ENCODE data around the gene SYNGAP1. TPM values are rescaled to one million over a fixed set of nuclear protein-coding genes. Genes with fewer than 3 reads are reported as not detected.
"Not testable (repeated sequence)": the region's sequence is repeated elsewhere in the genome, so short reads cannot be mapped to it uniquely, and the experiment has no call there.

The SYNGAP1 gene
- total RNA-seq (2014; rRNA removed) = 1.9 and 2.9 TPM in 2 replicates
- percentile 63 among the genes with signal in this experiment for Bru-seq, nascent RNA
- BruChase-seq, experiment 1, labeled RNA remaining after a 6-hour chase = percentile 78 among the genes with signal in this experiment
- percentile 69 among the genes with signal in this experiment for BruChase-seq, experiment 2, labeled RNA remaining after a 2-hour chase
- long read RNA-seq, partial matches to known transcripts = 0 of 4 reads
- long read RNA-seq, other reads (novel, unspliced or antisense) = 4 of 4 reads

- Histone ChIP-seq H3K9ac (ENCODE audit: low read length) (no peak within 1 kb of the TSS), H3K9me2 (replicated peaks; ENCODE audit: low read length) (no peaks in the 10 kb centered on the region), H3K27me3 (ENCODE audit: low read length) (no peaks in the 10 kb centered on the region), H3K4me1 (ENCODE audit: insufficient read depth, low read length) (peaks cover 30% of the 10 kb centered on the region), H3K4me3 (ENCODE audit: low read length) (no peak within 1 kb of the TSS), H3K36me3 (ENCODE audit: low read depth, low read length) (peaks cover 8% of the 10 kb centered on the region; the same call in 1 of the 2 replicates), H2AFZ (ENCODE audit: low read length) (no peak within 1 kb of the TSS), H3K4me2 (ENCODE audit: low read length) (peak within 1 kb of the TSS; percentile 42), H3K79me2 (ENCODE audit: low read length) (peaks cover 27% of the 10 kb centered on the region), H4K20me1 (ENCODE audit: low read length) (no peaks in the 10 kb centered on the region), H3K27ac (ENCODE audit: low read length) (no peak within 1 kb of the TSS), H3K9me3 (ENCODE audit: low read length) (no peaks in the 10 kb centered on the region), H3F3A (ENCODE audit: low read length, unreplicated experiment) (no peaks in the 10 kb centered on the region)
- ATAC-seq (no peak), DNase-seq (no peak)
- BruUV-seq (replicated peaks) = no TSS peak
- POLR2A ChIA-PET (ENCODE audit: unreplicated experiment) = no interaction called here
- CTCF ChIA-PET = no interaction called here
- intact Hi-C loops (cut with micrococcal nuclease) = loop anchor here (10.0 kb wide), 1 partner anchor 215 kb away; the partner anchor contains the start of genes HSD17B8, RING1, RXRB and SLC39A7
- TF ChIP-seq, protein P1, sequence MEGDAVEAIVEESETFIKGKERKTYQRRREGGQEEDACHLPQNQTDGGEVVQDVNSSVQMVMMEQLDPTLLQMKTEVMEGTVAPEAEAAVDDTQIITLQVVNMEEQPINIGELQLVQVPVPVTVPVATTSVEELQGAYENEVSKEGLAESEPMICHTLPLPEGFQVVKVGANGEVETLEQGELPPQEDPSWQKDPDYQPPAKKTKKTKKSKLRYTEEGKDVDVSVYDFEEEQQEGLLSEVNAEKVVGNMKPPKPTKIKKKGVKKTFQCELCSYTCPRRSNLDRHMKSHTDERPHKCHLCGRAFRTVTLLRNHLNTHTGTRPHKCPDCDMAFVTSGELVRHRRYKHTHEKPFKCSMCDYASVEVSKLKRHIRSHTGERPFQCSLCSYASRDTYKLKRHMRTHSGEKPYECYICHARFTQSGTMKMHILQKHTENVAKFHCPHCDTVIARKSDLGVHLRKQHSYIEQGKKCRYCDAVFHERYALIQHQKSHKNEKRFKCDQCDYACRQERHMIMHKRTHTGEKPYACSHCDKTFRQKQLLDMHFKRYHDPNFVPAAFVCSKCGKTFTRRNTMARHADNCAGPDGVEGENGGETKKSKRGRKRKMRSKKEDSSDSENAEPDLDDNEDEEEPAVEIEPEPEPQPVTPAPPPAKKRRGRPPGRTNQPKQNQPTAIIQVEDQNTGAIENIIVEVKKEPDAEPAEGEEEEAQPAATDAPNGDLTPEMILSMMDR (conservative IDR thresholded peaks at IDR 0.05; ENCODE audit: low read depth, low read length) = no peak
- TF ChIP-seq EZH2 (IDR thresholded peaks at IDR 0.05; ENCODE audit: low read length, unreplicated experiment) (no peak), EZH2phosphoT487 (IDR thresholded peaks at IDR 0.05; ENCODE audit: borderline replicate concordance, low read length) (no peak)
Observed at GRCh38 chr6:33419580-33420490, at the start of gene SYNGAP1. TSS of gene SYNGAP1 (plus strand) at chr6:33420065. CDS start at chr6:33420265, 200 bp downstream.

DNA sequence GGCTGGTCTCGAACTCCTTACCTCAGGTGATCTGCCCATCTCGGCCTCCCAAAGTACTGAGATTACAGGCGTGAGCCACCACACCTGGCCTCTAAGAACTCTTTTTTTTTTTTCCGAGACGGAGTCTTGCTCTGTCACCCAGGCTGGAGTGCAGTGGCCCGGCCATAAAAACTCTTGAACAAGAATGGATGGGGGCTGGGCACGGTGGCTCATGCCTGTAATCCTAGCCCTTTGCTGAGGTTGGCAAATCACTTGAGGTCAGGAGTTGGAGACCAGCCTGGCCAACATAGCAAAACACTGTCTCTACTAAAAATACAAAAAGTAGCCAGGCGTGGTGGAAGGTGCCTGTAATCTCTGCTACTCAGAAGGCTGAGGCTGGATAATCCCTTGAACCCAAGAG, 48.0 kb upstream of the SYNGAP1 start:
- H3K4me1 ChIP-seq (ENCODE audit: insufficient read depth, low read length); H3K9me2 ChIP-seq (replicated peaks; ENCODE audit: low read length); H3F3A ChIP-seq (ENCODE audit: low read length, unreplicated experiment); H4K20me1 ChIP-seq (ENCODE audit: low read length); BruUV-seq (replicated peaks); POLR2A ChIA-PET (ENCODE audit: unreplicated experiment); DNase-seq; H3K79me2 ChIP-seq (ENCODE audit: low read length); CTCF ChIA-PET; H3K27me3 ChIP-seq (ENCODE audit: low read length); ATAC-seq; H3K36me3 ChIP-seq (ENCODE audit: low read depth, low read length); H3K27ac ChIP-seq (ENCODE audit: low read length); H2AFZ ChIP-seq (ENCODE audit: low read length); H3K9ac ChIP-seq (ENCODE audit: low read length); intact Hi-C loops (cut with micrococcal nuclease); H3K4me2 ChIP-seq (ENCODE audit: low read length); H3K9me3 ChIP-seq (ENCODE audit: low read length); H3K4me3 ChIP-seq (ENCODE audit: low read length): not testable (repeated sequence)

DNA sequence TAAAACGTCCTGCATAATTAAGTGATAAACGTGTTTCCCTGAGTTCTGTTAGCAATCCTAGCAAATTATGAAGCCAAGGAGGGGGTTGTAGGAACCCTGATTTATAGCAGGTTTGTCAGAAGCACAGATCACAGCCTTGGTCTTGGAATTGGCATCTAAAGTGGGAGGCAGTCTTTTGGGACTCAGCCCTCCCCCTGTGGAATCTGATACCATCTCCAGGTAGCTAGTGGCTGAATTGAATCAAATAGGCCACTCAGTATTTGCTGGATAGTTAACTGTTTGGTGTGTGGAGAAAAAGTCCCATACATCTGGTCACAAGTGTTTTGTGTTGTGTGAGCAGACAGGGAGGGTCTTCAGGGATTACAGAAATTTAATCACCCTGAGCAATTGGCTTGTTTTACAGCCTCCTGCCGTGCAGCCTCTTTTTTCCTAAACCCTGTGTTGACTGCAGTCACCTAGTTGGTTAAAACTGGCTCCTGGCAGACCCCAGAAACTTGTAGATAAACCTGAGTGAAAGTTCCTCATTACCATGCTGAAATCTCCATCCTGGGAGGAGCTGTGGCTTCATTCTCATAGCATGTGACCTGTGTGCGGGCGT, 47.2 kb upstream of the SYNGAP1 start:
- TF ChIP-seq EZH2 (IDR thresholded peaks at IDR 0.05; ENCODE audit: low read length, unreplicated experiment) = no peak
- Histone ChIP-seq H3K27ac (ENCODE audit: low read length) (no peak overlapping the region), H3K36me3 (ENCODE audit: low read depth, low read length) (no peaks in the 10 kb centered on the region), H3K27me3 (ENCODE audit: low read length) (no peaks in the 10 kb centered on the region), H3K9me3 (ENCODE audit: low read length) (no peaks in the 10 kb centered on the region), H3K4me2 (ENCODE audit: low read length) (no peak overlapping the region), H3K4me1 (ENCODE audit: insufficient read depth, low read length) (peaks cover 8% of the 10 kb centered on the region; the same call in 1 of the 2 replicates), H4K20me1 (ENCODE audit: low read length) (no peaks in the 10 kb centered on the region), H3K9ac (ENCODE audit: low read length) (no peak overlapping the region), H3K9me2 (replicated peaks; ENCODE audit: low read length) (no peaks in the 10 kb centered on the region), H3K4me3 (ENCODE audit: low read length) (no peak overlapping the region), H2AFZ (ENCODE audit: low read length) (no peak overlapping the region), H3K79me2 (ENCODE audit: low read length) (no peaks in the 10 kb centered on the region), H3F3A (ENCODE audit: low read length, unreplicated experiment) (no peaks in the 10 kb centered on the region)
- ATAC-seq (no peak), DNase-seq (no peak)
- POLR2A ChIA-PET (ENCODE audit: unreplicated experiment) = no interaction called here
- no TSS peak for BruUV-seq (replicated peaks)
- intact Hi-C loops (cut with micrococcal nuclease) = no loop called here
- CTCF ChIA-PET = no interaction called here
